A549 (cell line): ENCODE measurements around the gene BICRA. TPM values are rescaled to one million over a fixed set of nuclear protein-coding genes. Genes with fewer than 3 reads are reported as not detected.
A peak's percentile ranks its signal among the peaks of the same experiment; 100 is the strongest.

Experiments used
- ATAC-seq, 2 experiments: fragments of 200-7000 bp in 1 of 2; fragments of >200 bp in 1 of 2; cut with Nextera tagmentation in 1 of 2; cut with Tn5 transposase in 1 of 2; 3 replicates each; pipeline versions ENCODE4 v1.8.0 to v1.9.1; 2018 to 2020; ENCODE audit warnings: mild to moderate bottlenecking in 1 of 2, moderate library complexity in 1 of 2
- CTCF ChIA-PET: fragments of 300-600 bp; sonication (Branson Sonifier 250); formaldehyde crosslinking; extraction: SDS; loops from one replicate; lab custom pipeline; 2021; ENCODE audit warnings: antibody characterized with exemption, inconsistent platforms; lab: Yijun Ruan, JAX
- POLR2A ChIA-PET: fragments of 350-600 bp; formaldehyde crosslinking; extraction: SDS; loops from one replicate; lab custom pipeline; 2021; ENCODE audit warnings: antibody characterized with exemption, inconsistent platforms; lab: Yijun Ruan, JAX
- DNase-seq, 2 experiments: peaks; one replicate each; pipeline versions ENCODE4 v3.0.0 to v3.0.0-alpha.2; 2011 to 2016; ENCODE audit warnings: low read depth in 1 of 2, low spot score in 1 of 2
- FAIRE-seq: peaks from 2 replicates; lab custom pipeline; 2011; peaks lifted over from hg19 to GRCh38; lab: Jason Lieb, UNC
- H3K27ac ChIP-seq, 2 experiments: fragments of >200 bp; sonication (Bioruptor Twin); formaldehyde crosslinking; 3 replicates each; pipeline ENCODE4 v1.5.1; 2016 to 2017
- H3K4me1 ChIP-seq: fragments of >200 bp; sonication (Bioruptor Twin); formaldehyde crosslinking; 3 replicates; pipeline ENCODE4 v1.6.1; 2016
- H3K4me2 ChIP-seq: fragments of >200 bp; sonication (Bioruptor Twin); formaldehyde crosslinking; 3 replicates; pipeline ENCODE4 v1.6.1; 2016
- H3K4me3 ChIP-seq: fragments of >200 bp; sonication (Bioruptor Twin); formaldehyde crosslinking; 3 replicates; pipeline ENCODE4 v1.5.1; 2016
- H3K9me3 ChIP-seq: fragments of >200 bp; sonication (Bioruptor Twin); formaldehyde crosslinking; 3 replicates; pipeline ENCODE4 v1.6.1; 2016
- BHLHE40 ChIP-seq: IDR thresholded peaks from 2 replicates; pipeline ENCODE4 v1.6.1; 2012; ENCODE audit warnings: low read depth, low read length, inconsistent platforms
- FOSL2 ChIP-seq, 2 experiments: fragments of 450-650 bp in 1 of 2; fragments of >200 bp in 1 of 2; sonication (Bioruptor Twin) in 1 of 2; formaldehyde crosslinking; IDR thresholded peaks; 2 replicates each; pipeline versions ENCODE4 v1.5.0 to v1.6.1; 2016 to 2020; ENCODE audit warnings: mild to moderate bottlenecking in 1 of 2, moderate library complexity in 1 of 2
- HOXB5 ChIP-seq: fragments of 250-450 bp; sonication (Bioruptor Pico); IDR thresholded peaks from 2 replicates; pipeline ENCODE4 v1.5.0; 2020; ENCODE audit warnings: mild to moderate bottlenecking, moderate library complexity
- JUN ChIP-seq, 2 experiments: fragments of >200 bp; sonication (Bioruptor Twin); formaldehyde crosslinking; IDR thresholded peaks; 2 replicates in 1 of 2; 3 replicates in 1 of 2; pipeline ENCODE4 v1.6.1; 2016 to 2017
- MAZ ChIP-seq: fragments of 150-350 bp; IDR thresholded peaks from 2 replicates; pipeline ENCODE4 v1.6.1; 2014; ENCODE audit warnings: antibody characterized with exemption, low read depth, low read length, borderline replicate concordance
- NPAS2 ChIP-seq: fragments of 250-450 bp; sonication (Bioruptor Pico); IDR thresholded peaks from 2 replicates; pipeline ENCODE4 v1.8.0; 2022; ENCODE audit warnings: mild to moderate bottlenecking, moderate library complexity, borderline replicate concordance
- PHF8 ChIP-seq: fragments of 200-600 bp; sonication (generic); IDR thresholded peaks from 2 replicates; pipeline ENCODE4 v1.6.1; 2016; ENCODE audit warnings: low read depth, mild to moderate bottlenecking, antibody characterized with exemption, moderate library complexity, borderline replicate concordance
- POLR2A ChIP-seq: IDR thresholded peaks from 2 replicates; pipeline ENCODE4 v1.6.1; 2012; ENCODE audit warnings: mild to moderate bottlenecking, low read length
- RAD21 ChIP-seq, 2 experiments: fragments of >200 bp in 1 of 2; sonication (Bioruptor Twin) in 1 of 2; formaldehyde crosslinking in 1 of 2; IDR thresholded peaks in 1 of 2; conservative IDR thresholded peaks in 1 of 2; 2 replicates in 1 of 2; 3 replicates in 1 of 2; pipeline ENCODE4 v1.6.1; 2012 to 2018; ENCODE audit warnings: inconsistent platforms in 1 of 2
- RNF2 ChIP-seq: fragments of 200-600 bp; sonication (generic); IDR thresholded peaks from 2 replicates; pipeline ENCODE4 v1.6.1; 2016; ENCODE audit warnings: low read depth, mild to moderate bottlenecking, antibody characterized with exemption, moderate library complexity, borderline replicate concordance
- SMC3 ChIP-seq: fragments of >200 bp; sonication (Bioruptor Twin); formaldehyde crosslinking; IDR thresholded peaks from 3 replicates; pipeline ENCODE4 v1.6.1; 2018; ENCODE audit warnings: inconsistent platforms
- TFCP2L1 ChIP-seq: fragments of 250-450 bp; sonication (Bioruptor Pico); IDR thresholded peaks from 2 replicates; pipeline ENCODE4 v1.5.0; 2021; ENCODE audit warnings: mild to moderate bottlenecking
- ZSCAN20 ChIP-seq: fragments of 250-450 bp; sonication (Bioruptor Pico); IDR thresholded peaks from 2 replicates; pipeline ENCODE4 v1.8.0; 2022; ENCODE audit warnings: mild to moderate bottlenecking, moderate library complexity
- WGBS: methylation state at CpG from one replicate; pipeline ENCODE4 v1.1.6; 2017; ENCODE audit errors: missing lambda C conversion rate; 5-methylcytosine and 5-hydroxymethylcytosine counted together
- polyA plus RNA-seq, 4 experiments: library from polyadenylated mRNA; depleted of rRNA in 3 of 4; stranded (reverse); fragments of >200 nt; fragmentation: RNase III in 1 of 4; extraction: RNeasy Plus Mini Kit Qiagen cat#74134 plus additional on column Dnase treatment in 1 of 4; gene quantifications; 2 replicates in 3 of 4; 3 replicates in 1 of 4; pipeline ENCODE4 v1.2.3, GENCODE V29; 2011 to 2017
- TF ChIP-seq, protein P1 (sequence below): fragments of >200 bp; sonication (Bioruptor Twin); formaldehyde crosslinking; IDR thresholded peaks from 3 replicates; pipeline ENCODE4 v1.5.1; 2016
- TF ChIP-seq, protein P2 (sequence below): IDR thresholded peaks from 2 replicates; pipeline ENCODE4 v1.6.1; 2012
- TF ChIP-seq, protein P3 (sequence below): fragments of 250-450 bp; sonication (Bioruptor Pico); IDR thresholded peaks from 2 replicates; pipeline ENCODE4 v1.5.0; 2021; ENCODE audit warnings: mild to moderate bottlenecking, moderate library complexity, borderline replicate concordance
- TF ChIP-seq, protein P4 (sequence below): fragments of >200 bp; sonication (Bioruptor Twin); formaldehyde crosslinking; IDR thresholded peaks from 3 replicates; pipeline ENCODE4 v1.6.1; 2016

BICRA gene
- polyA plus RNA-seq, 2 of the 4 experiments (the other 2 are of a cell fraction) = 0.83 to 12.4 TPM

DNA sequence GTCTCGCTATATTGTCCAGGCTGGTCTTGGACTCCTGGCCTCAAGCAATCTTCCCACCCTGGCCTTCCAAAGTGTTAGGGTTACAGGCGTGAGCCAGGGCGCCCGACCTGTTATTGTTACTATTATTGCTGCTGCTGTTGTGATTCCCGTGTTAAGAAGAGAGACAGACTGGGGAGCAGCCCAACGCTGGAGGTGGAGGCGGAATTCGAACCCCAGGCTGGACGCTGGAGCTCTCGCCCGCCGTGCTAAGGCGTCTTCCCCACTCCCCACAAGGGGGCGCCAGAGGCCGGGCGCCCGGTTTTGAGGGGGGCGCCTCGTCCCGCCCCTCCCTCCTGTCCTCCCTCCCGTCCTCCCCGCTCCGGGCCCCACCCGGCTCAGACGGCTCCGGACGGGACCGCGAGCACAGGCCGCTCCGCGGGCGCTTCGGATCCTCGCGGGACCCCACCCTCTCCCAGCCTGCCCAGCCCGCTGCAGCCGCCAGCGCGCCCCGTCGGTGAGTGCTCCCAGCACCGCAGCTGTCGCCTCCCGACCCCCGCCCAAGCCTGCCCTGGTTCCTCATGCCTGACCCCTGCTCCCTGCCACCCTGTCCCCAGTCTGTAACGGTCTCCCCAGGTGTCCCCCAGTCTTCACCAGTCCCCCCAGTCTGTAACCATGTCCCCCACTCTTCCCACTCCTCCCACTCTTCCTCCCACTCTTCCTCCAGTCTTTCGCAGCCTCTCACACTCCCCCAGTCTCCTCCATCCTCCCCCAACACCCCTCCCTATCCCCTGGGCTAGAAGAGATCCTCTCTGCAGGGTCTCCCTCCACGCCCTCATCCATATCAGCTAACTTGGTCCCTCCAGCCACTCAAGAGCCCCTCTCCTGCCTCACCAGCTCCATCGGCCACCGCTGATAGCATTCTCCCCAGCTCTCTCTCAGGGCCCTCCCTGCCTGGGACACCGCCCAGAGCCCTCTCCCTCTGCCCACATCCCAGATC lies 104.4 kb downstream of the BICRA start, which contains the start of gene EHD2:
EHD2 (plus strand) TSS at position 377 of the 976 bp plus-strand sequence. CDS start 3,191 bp downstream, outside the sequence.
- ChIA-PET POLR2A (interaction anchor here (0.7 to 3.9 kb wide), 5 partner anchors 10 to 456 kb away, joined by 3 to 69 read pairs (median 6); partner anchors contain the start of gene NOP53), CTCF (interaction anchor here (0.6 to 23.3 kb wide), 46 partner anchors 12 to 422 kb away, joined by 3 to 1389 read pairs (median 5); partner anchors contain the start of genes KPTN, NAPA and NOP53)
- peak within 1 kb of the TSS; percentile 84 for H3K4me2 ChIP-seq
- 0 out of 3 replicates have a peak, but pooled peaks cover 3% of the 10 kb centered on the region for H3K9me3 ChIP-seq
- peak; percentile 83 to 92 for ATAC-seq
- 3% methylated on average over 52 of the region's 52 CpGs for WGBS
- peaks cover 4% of the 10 kb centered on the region for H3K4me1 ChIP-seq
- peak; percentile 69 to 84 for DNase-seq
- TF ChIP-seq, protein P1, sequence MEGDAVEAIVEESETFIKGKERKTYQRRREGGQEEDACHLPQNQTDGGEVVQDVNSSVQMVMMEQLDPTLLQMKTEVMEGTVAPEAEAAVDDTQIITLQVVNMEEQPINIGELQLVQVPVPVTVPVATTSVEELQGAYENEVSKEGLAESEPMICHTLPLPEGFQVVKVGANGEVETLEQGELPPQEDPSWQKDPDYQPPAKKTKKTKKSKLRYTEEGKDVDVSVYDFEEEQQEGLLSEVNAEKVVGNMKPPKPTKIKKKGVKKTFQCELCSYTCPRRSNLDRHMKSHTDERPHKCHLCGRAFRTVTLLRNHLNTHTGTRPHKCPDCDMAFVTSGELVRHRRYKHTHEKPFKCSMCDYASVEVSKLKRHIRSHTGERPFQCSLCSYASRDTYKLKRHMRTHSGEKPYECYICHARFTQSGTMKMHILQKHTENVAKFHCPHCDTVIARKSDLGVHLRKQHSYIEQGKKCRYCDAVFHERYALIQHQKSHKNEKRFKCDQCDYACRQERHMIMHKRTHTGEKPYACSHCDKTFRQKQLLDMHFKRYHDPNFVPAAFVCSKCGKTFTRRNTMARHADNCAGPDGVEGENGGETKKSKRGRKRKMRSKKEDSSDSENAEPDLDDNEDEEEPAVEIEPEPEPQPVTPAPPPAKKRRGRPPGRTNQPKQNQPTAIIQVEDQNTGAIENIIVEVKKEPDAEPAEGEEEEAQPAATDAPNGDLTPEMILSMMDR = peak; percentile 99
- no peak for TF ChIP-seq ZSCAN20 (CRISPR knock-in tag)
- TF ChIP-seq POLR2A = peak; percentile 82
- TF ChIP-seq TFCP2L1 = peak; percentile 65; the same call in 1 of the 2 replicates
- TF ChIP-seq SMC3 = peak; percentile 100
- TF ChIP-seq HOXB5 (CRISPR knock-in tag) = 0 out of 2 replicates have a peak, but pooled peaks have one; percentile 51
- TF ChIP-seq, protein P2, sequence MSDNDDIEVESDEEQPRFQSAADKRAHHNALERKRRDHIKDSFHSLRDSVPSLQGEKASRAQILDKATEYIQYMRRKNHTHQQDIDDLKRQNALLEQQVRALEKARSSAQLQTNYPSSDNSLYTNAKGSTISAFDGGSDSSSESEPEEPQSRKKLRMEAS = peak; percentile 53; the same call in 1 of the 2 replicates
- TF ChIP-seq FOSL2 (IDR thresholded peaks at IDR 0.05) = no peak
- peak; percentile 38 for TF ChIP-seq FOSL2 (CRISPR knock-in tag; IDR thresholded peaks at IDR 0.05)
- TF ChIP-seq PHF8 = peak; percentile 40; the same call in 1 of the 2 replicates
- TF ChIP-seq NPAS2 (CRISPR knock-in tag) = no peak
- TF ChIP-seq, protein P3, sequence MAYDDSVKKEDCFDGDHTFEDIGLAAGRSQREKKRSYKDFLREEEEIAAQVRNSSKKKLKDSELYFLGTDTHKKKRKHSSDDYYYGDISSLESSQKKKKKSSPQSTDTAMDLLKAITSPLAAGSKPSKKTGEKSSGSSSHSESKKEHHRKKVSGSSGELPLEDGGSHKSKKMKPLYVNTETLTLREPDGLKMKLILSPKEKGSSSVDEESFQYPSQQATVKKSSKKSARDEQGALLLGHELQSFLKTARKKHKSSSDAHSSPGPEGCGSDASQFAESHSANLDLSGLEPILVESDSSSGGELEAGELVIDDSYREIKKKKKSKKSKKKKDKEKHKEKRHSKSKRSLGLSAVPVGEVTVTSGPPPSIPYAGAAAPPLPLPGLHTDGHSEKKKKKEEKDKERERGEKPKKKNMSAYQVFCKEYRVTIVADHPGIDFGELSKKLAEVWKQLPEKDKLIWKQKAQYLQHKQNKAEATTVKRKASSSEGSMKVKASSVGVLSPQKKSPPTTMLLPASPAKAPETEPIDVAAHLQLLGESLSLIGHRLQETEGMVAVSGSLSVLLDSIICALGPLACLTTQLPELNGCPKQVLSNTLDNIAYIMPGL (CRISPR knock-in tag) = peak; percentile 13; the same call in 1 of the 2 replicates
- peak; percentile 82; the same call in 1 of the 2 replicates for TF ChIP-seq MAZ
- TF ChIP-seq, protein P4, sequence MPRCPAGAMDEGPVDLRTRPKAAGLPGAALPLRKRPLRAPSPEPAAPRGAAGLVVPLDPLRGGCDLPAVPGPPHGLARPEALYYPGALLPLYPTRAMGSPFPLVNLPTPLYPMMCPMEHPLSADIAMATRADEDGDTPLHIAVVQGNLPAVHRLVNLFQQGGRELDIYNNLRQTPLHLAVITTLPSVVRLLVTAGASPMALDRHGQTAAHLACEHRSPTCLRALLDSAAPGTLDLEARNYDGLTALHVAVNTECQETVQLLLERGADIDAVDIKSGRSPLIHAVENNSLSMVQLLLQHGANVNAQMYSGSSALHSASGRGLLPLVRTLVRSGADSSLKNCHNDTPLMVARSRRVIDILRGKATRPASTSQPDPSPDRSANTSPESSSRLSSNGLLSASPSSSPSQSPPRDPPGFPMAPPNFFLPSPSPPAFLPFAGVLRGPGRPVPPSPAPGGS = peak; percentile 76; the same call in 2 of the 3 replicates
- no peak for TF ChIP-seq RNF2
- peak; percentile 73 to 88 for TF ChIP-seq JUN (IDR thresholded peaks at IDR 0.05)
- peak; percentile 99 to 100 for TF ChIP-seq RAD21 (conservative IDR thresholded peaks at IDR 0.05 in 1 of 2, IDR thresholded peaks at IDR 0.05 in 1 of 2)
- TF ChIP-seq BHLHE40 = no peak
- H3K4me3 ChIP-seq = peak within 1 kb of the TSS; percentile 89
- peak within 1 kb of the TSS; percentile 97 to 99 for H3K27ac ChIP-seq
- no peak for FAIRE-seq
